GM21825 (cell line): ENCODE measurements around the gene MTX2.

Experiments
- ATAC-seq: cut with Tn5 transposase; IDR thresholded peaks from one replicate; pipeline ENCODE4 v1.9.1; 2021; ENCODE audit warnings: mild to moderate bottlenecking, moderate library complexity; ENCODE audit not compliant: unreplicated experiment

The MTX2 gene

DNA sequence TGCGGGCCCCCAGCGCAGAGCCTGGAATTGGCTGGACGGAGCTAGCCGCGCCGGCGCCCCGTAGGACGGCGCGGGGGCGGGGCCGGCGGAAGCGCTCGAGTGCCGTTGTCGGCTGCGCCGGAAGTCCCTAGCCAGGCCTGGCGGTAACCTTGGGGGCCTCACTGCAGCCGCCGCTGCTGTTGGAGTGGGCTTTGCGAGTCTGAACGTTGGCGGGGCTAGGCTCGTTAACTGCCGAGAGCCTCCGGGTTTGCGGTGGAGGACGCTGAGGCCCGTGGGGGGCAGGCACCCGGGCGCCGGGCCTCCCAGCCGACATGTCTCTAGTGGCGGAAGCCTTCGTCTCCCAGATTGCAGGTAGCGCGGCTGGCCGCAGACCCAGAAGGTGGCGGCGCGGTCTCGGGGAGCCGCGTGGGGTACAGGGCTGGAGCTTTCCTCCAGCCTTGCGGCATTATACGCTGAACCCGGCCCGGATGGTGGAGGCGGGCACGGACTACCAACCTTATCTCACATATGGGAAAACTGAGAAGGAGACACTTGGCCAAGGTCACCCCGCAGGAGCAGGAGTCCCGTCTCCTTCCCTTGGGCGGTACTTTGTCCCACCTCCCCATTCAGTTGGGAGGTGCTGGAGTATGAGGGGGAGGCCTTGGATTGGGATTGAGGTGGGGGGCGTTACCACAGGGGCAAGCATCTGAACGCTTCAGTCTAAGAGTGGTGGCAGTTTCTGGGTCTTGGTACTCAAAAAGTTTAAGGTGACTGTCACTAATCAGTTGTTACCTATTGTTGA, at the start of gene MTX2:
MTX2 (plus strand) TSS at position 124 of the 781 bp plus-strand sequence; CDS start at position 312, 188 bp downstream.
- peak; percentile 98 for ATAC-seq

DNA sequence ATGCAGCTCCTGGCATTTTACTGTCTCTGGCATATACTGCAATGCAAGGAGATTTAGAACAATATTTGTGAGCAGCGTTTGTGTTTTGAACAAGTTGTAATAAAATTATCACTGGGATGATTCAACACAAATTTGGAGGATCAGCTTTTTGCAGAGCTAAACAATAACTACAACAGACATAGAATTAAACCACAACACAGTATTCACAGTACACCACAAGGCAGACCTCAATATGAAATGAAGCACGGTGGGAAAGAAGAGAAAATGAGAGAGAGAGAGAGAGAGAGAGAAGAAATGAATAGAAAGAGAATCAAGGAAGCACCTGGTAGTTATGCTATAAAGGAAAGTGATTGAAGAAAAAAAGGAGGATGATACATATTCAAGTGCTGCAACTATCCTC, 41.4 kb upstream of the MTX2 start:
- no peak for ATAC-seq

DNA sequence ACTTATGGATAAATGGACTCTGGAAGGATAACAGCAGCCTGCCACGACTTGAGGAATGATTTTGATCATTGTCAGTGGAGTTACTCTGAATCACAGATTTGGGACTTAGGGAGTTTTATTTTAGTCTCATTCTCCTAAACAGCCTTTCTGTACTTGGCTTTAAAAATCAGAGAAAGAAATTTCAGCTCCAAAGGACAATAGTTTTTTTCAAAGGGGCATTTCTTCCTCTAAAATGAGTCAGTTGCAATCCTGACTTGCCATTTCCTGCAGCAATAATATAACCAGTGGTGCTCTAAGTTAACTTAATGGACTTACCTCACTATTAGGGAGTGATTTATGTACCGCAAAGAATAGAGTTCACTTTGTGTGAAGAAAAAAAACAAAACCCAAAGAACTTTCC, 35.1 kb upstream of the MTX2 start:
- ATAC-seq = no peak

DNA sequence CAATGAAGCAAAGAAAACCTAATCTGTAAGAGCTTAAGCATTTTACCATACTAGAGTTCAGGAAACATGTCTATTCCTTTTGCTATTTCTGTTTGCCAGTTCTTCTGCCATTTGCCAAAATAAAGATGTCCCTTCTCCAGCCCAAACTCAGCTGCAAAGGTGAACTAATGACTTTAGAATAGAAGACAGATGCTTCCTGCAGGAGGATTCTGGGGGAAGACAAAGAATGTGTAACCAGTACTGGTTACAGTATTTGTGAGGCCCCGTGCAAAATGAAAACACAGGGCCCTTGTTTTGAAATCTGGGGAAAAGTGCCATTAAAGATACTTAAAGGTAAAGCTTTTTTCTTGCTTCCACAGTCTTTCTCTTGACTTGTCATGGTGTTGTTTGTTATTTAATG, 34.3 kb upstream of the MTX2 start:
- no peak for ATAC-seq

DNA sequence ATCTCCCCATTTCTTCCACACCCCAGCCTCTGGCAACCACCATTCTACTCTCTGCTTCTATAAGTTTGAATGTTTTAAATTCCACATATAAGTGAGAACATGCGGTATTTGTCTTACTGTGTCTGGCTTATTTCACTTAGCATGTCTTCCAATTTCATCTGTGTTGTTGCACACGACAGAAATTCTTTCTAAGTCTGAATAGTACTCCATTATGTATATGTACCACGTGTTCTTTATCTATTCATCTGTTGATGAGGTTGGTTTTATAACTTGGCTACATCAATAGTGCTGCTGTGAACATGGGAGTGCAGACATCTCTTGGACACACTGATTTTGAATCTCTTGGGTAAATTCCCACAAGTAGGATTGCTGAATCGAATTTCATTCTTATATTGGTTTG, 31.8 kb upstream of the MTX2 start:
- no peak for ATAC-seq

DNA sequence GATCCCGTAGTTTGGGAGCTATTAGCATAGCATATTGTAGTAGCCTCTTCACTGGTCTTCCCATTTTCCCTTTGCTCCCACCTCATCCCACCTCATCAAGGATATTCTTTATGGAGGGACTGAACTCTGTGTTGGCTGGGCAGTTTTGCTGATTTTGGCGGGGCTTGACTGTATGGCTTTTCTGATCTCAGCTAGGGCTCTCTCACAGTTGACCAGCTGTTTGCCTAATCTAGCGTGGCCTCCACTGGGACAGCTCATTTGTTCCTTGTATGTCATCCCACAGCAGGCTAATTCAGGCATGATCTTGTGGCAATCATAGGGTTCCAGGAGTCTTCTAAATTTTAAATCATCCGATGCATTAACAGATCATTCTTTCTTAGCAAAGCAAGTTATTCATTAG, 30.2 kb upstream of the MTX2 start:
- ATAC-seq = no peak

DNA sequence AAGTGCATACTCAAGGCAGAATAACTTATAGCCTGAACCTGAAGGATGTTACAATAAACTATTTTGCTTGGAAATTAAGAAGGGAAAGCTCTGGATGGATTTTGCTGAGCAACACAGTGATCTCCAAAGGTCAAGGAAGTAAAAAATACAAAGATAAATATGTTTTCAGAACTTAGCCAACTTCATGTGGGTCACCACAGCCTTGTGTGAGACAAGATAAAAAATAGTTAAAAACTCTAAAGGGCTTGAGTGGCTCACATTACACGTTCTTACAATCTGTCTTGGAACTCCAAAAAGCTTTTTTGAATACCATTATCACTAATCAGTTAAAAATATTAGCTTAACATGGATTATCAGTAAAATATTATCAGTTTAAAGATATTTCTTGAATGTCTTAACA, 28.9 kb upstream of the MTX2 start:
- ATAC-seq = no peak

DNA sequence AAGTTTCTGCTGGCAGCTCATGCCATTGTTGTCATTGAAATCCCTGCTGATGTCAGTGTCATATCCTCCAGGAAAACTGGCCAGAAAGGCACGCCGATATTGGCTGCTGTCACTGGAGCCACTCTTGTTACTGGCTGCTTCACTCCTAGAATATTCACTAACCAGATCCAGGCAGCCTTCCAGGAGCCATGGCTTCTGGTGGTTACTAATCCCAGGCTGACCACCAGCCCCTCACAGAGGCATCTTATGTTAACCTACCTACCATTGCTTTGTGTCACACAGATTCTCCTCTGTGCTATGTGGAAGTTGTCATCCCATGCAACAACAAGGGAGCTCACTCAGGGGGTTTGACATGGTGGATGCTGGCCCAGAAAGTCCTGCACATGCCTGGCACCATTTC, 27.0 kb upstream of the MTX2 start:
- ATAC-seq = no peak

DNA sequence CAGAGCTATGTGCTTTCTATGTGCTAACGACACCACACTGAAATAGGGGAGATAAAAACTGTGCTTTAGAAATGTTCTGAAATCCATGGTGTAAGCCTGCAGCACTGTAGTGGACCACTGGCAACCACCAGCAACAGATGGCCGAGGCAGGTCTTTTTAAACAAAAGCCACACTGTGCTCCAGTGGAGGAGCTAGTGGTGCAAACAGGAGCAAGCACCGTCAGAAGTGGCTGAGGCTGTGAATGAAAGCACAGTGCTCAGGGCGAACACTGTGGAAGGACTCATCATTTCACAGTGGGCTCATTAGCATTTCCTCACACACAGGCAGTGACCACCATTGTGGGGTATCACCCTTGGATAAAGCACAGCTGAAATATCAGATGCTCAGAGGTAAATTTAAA, 22.9 kb upstream of the MTX2 start:
- ATAC-seq = no peak

DNA sequence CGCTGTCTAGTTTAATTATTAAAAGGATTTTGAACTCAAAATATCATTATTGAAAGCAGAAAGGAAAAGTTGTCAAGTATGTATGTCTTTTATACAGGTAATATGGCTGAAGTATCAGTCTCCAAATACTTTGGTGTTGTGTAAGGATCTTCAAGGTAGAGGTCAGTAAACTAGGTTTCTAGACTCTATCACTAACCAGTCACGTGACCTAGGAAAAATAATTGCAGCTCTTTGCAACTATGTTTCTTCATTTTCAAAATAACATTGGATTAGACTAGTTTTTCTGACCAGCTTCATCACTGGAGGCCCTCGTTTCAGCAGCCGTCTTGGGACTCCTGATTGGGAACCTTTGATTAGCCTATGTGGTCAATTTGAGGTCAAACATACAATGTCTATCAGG, 21.4 kb upstream of the MTX2 start:
- no peak for ATAC-seq

DNA sequence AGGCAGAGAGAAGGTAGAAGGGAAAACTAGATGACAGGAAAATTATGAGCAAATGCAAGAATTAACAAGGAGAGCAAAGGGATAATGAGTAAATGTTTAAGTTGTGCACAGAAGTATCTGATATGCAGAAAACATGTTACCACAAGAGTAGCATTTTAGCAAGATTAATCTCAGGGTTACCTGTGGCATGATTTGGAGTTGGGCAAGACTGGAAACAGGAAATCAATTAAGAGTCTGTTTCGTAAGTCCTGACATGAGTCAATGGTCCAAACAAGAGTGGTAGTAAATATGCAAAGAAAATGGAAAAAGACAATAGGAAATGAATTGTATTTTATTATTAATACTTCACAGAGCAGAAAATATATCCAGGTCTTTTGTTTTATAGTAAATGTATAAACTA, 17.3 kb upstream of the MTX2 start:
- no peak for ATAC-seq

DNA sequence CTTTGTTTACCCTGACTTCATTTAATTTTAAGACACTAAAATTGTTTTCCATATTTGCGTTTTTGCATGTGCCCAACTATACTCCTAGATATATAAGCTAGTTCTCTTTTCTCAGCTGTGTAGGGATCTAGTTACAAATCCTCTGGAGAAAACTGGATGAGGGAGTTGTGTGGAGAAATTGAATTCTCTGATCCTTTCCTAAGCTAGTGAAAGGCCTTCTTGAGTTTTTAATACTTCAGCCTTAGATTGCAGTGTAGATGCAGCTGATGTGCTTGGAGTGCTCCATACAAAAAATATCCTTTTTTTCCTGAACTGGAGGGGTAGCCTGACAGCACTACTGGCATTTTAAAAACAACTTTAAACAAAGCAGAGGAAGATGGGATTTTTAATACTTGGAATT, 8.6 kb upstream of the MTX2 start:
- no peak for ATAC-seq

DNA sequence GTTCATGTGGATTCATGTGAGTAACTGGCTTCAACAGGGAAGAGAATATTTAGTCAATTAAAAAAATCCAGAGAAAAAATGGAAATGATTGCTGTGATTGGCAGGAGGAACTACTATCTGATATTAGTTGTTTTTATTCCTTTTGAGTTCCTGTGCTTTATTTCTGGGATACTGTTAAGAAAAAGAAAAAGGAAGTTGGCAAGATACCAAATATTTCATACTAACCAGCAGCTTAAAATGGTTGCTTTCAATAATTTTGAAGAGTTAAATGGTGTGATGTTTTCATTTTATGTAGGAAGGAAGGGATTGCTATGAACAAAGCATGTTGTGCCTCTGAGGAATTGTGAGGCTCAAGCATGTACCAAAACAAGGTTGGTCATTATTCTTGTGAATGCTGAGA, 8.1 kb upstream of the MTX2 start:
- no peak for ATAC-seq

DNA sequence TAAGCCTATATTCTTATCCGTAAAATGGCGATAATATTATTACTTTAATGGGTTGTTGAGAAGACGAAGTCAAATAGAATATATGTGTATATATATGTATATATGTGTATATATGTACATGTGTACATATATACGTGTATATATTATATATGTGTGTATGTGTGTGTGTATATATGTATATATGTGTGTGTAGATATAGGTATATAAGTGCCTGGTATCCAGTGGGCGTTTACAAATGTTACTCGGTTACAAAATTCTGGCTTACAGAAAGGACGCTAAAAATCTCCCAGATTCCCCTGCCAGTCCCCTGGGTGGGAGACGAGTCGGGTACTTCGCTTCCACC, 295 bp upstream of the MTX2 start:
- ATAC-seq = no peak

DNA sequence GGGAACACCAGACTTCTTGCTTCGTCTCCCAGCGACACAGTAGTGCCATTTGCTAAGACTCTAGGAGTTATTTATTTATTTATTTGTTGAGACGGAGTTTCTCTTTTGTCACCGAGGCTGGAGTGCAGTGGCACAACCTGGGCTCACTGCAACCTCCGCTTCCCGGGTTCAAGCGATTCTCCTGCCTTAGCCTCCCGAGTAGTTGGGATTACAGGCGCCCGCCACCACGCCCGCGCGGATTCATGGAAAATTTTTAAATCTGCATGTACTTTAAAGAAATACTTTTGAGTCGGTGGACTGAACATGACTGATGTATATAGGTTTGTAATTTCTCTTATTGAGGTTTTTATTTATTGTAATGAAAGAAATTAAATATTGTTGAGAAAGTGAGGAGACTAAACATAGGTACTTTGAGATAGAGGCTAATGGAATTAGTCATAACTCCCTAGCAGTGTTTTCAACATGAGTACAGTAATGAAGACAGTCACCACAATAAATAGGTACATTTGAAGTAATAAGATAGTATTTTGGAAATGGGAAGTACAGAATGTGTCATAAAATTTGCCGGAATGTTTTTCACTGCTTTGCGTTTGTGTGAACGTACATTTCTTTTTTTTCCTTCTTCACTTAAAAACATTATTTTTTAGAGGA, 983 bp downstream of the MTX2 start:
- no peak for ATAC-seq

DNA sequence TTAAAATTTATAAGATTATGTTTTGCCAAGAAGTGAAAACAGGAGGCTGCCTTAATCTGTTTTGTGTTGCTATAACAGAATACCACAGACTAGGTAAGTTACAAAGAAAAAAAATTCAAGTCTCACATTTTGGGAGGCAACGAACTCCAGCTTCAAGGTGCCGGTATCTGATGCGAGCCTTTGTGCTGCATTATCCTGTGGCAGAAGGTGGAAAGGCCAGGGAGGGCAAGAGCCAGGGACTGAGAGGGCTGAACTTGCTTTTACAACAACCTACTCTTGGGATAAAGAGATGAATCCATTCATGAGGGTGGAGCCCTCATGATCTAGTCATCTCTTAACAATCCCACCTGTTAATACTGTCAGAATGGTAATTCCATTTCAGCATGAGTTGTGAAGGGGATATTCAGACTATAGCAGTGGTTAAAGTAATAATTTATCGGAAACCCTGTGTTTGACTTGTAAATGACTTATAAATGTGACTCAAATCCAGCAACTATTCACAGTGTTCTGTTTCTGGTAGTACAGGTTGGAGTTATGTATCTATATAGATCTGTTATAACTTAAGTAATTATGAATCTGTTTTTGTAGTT, 3.7 kb downstream of the MTX2 start:
- ATAC-seq = no peak

DNA sequence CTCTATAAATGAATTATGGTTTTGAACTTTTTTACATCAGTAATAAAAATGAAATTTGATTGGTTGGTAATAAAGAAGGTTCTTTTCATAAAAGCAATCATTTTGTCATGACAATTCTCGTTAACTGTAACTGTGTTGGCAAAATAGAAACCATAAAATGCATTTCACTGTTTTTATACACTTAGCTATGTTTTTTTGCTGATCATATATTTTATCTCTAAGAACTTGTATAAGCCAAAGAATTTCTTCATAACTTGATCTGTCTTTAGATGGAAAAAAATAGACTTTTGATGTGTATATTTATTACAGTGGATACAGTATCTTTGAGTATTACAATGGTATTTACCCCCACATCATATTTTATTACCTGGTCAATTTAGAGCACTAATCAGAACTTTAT, 9.7 kb downstream of the MTX2 start:
- no peak for ATAC-seq

DNA sequence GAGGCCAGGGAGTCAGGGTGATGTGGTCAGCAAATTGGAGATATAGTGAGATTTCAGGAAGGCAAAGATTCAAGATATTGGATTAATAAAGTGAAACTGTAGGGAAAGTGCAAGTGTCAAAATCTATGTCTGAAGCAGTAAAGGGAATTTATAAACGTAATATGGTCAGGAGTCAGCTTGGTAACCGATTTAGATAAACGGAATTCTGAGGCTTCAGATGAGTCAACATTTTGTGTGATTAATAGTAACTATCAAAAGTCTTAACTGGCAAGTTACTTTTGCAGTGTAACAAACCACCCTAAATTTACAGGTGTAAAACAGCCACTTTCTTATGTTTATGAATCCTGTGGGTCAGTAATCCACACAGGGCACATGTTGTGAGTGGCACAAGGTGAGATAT, 10.9 kb downstream of the MTX2 start:
- ATAC-seq = no peak

DNA sequence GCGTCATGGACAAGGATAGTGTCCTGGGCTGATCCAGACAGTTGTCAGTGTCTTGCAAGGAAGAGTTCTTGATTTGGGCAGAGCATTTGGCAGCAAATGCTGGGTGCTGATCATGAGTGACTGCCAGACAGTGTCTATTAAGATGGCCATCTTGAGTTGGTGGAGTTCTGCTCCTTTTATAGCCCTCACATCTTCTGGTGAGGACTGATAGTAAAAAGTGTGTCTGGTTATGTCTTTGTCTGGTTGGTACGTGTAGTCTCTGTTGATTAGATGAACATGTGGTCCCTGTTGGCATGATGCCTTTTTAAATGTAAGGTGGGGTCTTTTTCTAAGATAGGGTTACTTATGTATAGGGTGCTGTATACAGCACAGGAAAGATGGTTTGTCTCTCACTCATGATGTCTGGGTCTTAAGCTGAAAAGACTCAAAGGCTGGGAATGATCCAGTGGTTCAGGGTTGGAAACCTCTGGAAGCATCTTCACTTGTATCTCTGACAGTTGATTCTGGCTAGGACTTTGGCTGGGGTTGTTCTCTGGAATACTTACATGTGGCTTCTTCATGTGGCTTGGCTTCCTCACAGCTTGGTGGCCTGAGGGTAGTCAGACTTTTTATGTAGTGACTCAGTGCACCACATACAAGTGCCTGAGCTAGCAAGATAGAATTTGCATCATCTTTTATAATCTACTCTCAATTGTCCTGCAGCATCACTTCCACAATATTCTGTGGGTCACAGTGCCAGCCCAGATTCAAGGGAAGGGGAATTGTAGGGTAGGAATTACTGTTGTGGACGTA, 11.8 kb downstream of the MTX2 start:
- ATAC-seq = no peak

DNA sequence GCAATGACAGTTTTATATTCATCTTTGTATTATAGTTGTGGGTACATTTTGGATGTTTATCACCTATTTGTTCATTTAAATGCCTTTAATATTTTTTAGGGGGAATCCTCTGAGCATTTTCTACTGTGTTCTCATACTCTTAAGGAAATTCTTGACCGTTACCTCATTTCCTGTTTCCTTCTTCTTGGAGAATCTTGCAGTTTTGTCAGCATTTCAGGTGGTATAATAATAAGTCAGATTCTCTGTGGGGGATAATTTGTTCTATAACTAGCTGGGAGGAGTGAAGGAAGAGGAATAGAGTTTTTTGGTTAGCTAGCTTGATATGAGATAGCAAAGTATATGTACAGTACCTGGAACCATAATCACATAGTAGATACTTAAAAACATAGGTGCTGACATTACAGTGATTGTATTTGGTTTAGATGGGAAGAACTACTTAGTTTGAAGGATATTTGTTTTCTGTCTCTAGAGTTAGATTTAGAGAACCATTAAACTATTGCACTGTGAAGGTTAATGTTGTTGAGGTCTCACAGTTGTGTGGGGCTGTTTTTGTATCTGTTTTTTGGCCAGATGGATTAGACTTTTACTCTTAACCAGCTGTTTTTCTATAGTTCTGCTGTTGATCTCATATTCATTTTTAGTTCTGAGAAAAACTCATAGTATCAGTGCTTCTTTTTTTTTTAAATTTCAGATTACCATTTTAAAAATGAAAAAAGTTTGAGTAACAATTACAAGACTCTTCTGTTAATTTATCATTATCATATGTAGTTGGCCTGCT, 14.2 kb downstream of the MTX2 start:
- no peak for ATAC-seq

DNA sequence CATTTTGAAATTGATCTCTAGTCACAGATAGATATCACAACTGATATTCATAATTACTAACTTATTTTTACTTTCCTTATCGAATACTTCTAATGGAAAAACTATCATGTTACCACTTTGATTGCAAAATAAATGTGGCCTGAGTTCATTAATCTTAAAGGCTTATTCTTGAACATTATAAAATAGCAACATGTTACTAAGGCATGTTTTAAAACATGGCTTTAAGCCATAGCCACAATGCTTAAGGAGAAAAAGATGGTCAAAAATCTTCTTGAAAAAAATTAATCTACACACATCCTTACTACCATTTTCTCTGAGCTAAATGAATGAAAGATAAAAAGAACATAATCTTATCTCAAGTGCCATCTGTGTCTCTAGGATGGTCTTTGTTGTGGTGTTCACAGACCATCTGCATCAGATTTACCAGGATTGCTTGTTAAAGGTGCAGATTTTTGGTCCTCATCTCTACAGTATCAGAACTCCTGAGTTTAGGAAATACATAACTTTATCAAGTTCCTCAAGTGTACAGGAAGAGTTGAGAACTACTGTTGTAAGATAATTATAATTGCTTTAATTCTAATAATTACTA, 15.3 kb downstream of the MTX2 start:
- no peak for ATAC-seq
